Fibroblast of lung (primary cell): ENCODE results near the gene LBHD2.

ENCODE experiments used
- CTCF ChIP-seq, 2 donors: IDR thresholded peaks in 1 of 2; conservative IDR thresholded peaks in 1 of 2; 1 replicate in 1 of 2; 2 replicates in 1 of 2; pipeline ENCODE4 v1.5.1; 2011 to 2012; ENCODE audit warnings: low read length in 2 of 2, control low read depth in 1 of 2, inconsistent platforms in 1 of 2, low read depth in 1 of 2, mild to moderate bottlenecking in 1 of 2
- EZH2 ChIP-seq: IDR thresholded peaks from 2 replicates; pipeline ENCODE4 v1.5.1; 2012; ENCODE audit warnings: low read length, control low read depth, mild to moderate bottlenecking; ENCODE audit errors: missing control alignments

GRCh38 chr14:103073876-103074728, 9.9 kb upstream of the LBHD2 start:
- no peak for TF ChIP-seq CTCF (conservative IDR thresholded peaks at IDR 0.05 in 1 of 2, IDR thresholded peaks at IDR 0.05 in 1 of 2; ENCODE audit: low read depth in 1 of 2, low read length in 2 of 2)
- TF ChIP-seq EZH2: no peak
